Lower lobe of right lung (tissue), 2 donors: ENCODE measurements around the gene TRIM14. TPM values are rescaled to one million over a fixed set of nuclear protein-coding genes. Genes with fewer than 3 reads are reported as not detected.

Experiments used
- ATAC-seq, 2 donors: fragments of 200-7000 bp; cut with Tn5 transposase; one replicate each; pipeline ENCODE4 v1.9.1; 2020 to 2022; ENCODE audit warnings: mild to moderate bottlenecking in 2 of 2, moderate library complexity in 2 of 2
- DNase-seq: peaks from one replicate; pipeline ENCODE4 v3.0.0-alpha.2; 2020
- H3K27ac ChIP-seq: fragments of 200-600 bp; one replicate; pipeline ENCODE4 v1.8.0; 2022
- H3K27me3 ChIP-seq: fragments of 200-600 bp; one replicate; pipeline ENCODE4 v1.8.0; 2022; ENCODE audit warnings: low read depth
- H3K36me3 ChIP-seq: fragments of 200-600 bp; one replicate; pipeline ENCODE4 v1.8.0; 2022; ENCODE audit warnings: mild to moderate bottlenecking
- H3K4me1 ChIP-seq: fragments of 200-600 bp; one replicate; pipeline ENCODE4 v1.8.0; 2022
- H3K4me3 ChIP-seq: fragments of 200-600 bp; one replicate; pipeline ENCODE4 v1.8.0; 2022; ENCODE audit warnings: mild to moderate bottlenecking
- H3K9me3 ChIP-seq: fragments of 200-600 bp; one replicate; pipeline ENCODE4 v1.8.0; 2022
- intact Hi-C: fragments of 100-400 bp; cut with DNase I; formaldehyde crosslinking; loops from one replicate; pipeline ENCODE4 v1.11.0; 2022
- total RNA-seq: library from RNA; stranded (reverse); fragmentation: NEBNext Ultra II Directional; extraction: Animal tissue kit (Norgen Biotek cat#: 25700); gene quantifications from one replicate; pipeline ENCODE4 v1.2.1, GENCODE V29; 2021
- TF ChIP-seq, protein P1 (sequence below): fragments of 200-600 bp; IDR thresholded peaks from one replicate; pipeline ENCODE4 v1.8.0; 2022; ENCODE audit warnings: antibody characterized with exemption, mild to moderate bottlenecking
- donor health status: DM: no; HTN: yes; CAD: no; lungs with severe emphysema.

TRIM14 gene
- total RNA-seq, 1 donor from 2014 or later: 82.5 TPM

DNA sequence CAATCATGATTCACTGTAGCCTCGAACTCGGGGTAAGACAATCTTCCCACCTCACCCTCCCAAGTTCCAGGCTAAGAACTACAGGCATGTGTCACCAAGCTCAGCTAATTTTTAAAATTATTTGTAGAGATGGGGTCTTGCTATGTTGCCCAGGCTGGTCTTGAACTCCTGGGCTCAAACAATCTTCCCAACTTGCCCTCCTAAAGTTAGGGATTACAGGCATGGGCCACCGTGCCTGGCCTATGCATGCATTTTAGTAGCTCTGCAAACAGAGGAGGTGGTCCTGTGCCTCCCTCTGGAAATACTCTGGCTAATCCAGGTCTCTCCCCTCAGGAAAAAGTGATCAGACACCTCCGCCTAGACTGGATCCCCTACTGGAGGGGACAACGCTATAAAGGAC, 21.5 kb upstream of the TRIM14 start:
- Histone ChIP-seq H3K36me3 (no peaks in the 10 kb centered on the region), H3K4me3 (no peak overlapping the region), H3K27ac (no peak overlapping the region), H3K27me3 (no peaks in the 10 kb centered on the region), H3K4me1 (peaks cover 24% of the 10 kb centered on the region), H3K9me3 (no peaks in the 10 kb centered on the region)
- TF ChIP-seq, protein P1, sequence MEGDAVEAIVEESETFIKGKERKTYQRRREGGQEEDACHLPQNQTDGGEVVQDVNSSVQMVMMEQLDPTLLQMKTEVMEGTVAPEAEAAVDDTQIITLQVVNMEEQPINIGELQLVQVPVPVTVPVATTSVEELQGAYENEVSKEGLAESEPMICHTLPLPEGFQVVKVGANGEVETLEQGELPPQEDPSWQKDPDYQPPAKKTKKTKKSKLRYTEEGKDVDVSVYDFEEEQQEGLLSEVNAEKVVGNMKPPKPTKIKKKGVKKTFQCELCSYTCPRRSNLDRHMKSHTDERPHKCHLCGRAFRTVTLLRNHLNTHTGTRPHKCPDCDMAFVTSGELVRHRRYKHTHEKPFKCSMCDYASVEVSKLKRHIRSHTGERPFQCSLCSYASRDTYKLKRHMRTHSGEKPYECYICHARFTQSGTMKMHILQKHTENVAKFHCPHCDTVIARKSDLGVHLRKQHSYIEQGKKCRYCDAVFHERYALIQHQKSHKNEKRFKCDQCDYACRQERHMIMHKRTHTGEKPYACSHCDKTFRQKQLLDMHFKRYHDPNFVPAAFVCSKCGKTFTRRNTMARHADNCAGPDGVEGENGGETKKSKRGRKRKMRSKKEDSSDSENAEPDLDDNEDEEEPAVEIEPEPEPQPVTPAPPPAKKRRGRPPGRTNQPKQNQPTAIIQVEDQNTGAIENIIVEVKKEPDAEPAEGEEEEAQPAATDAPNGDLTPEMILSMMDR: no peak
- intact Hi-C loops: no loop called here
- DNase-seq: no peak
- ATAC-seq: no peak

DNA sequence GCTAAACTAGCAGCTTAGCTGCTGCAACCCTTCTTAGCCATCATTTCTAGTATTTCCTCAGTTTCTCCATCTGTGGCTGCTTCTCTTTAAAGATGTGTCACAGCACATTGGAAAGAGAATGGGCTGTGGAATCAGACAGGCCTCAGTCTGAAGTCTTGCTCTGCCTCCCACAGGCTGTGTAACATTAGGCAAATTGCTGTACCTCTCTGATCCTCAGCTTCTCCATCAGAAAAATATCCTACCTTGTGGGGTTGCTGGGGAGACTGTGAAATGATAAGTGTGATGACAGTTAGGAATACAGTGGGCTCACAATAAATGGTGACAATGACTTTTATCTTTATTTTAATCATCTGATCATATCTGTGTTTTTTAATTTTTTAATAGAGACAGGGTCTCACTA, 17.5 kb upstream of the TRIM14 start:
- TF ChIP-seq, protein P1: no peak
- no peak overlapping the region for H3K27ac ChIP-seq
- intact Hi-C loops: no loop called here
- no peaks in the 10 kb centered on the region for H3K4me1 ChIP-seq
- DNase-seq: no peak
- H3K27me3 ChIP-seq: no peaks in the 10 kb centered on the region
- no peaks in the 10 kb centered on the region for H3K9me3 ChIP-seq
- no peak for ATAC-seq
- no peak overlapping the region for H3K4me3 ChIP-seq
- peaks cover 25% of the 10 kb centered on the region for H3K36me3 ChIP-seq

DNA sequence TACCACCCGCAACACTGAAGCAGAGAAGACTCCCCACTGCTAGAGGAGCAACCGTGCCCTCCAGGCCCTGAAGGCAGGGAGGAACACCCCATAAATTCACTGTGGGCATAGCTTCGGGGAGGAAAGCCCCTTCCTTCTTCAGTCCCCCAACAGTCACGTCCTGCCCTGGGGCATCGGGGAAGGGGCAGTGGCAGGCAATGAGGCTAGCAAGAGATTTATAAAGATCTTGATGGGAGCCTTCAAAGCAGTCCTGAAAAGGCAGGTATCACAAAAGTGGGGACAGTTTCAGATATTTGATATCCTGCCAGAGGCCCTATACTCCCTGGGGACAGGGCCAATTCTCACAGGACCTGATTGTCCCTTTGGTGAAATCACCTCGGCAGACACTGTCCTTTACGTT, 16.9 kb upstream of the TRIM14 start:
- no peak overlapping the region for H3K27ac ChIP-seq

DNA sequence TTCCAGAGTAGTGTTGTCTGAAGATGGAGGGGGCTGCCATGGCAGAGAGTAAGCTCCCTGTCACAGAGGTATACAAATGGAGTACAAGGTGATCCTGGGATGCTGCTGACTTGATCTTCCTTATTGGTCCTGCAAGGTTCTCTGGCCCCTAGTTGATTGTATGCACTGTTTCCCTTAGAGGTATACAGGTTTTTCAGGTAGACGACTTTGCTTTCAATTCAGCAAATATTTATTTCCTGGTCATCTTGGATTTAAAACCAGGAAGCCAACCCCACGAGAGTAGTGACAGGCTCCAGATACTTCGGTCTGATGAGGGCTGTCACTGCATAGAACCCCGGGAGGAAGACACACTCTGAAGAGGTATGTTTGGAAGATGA, 16.5 kb upstream of the TRIM14 start:
- TF ChIP-seq, protein P1: no peak
- ATAC-seq: no peak

More for the DNA sequence above, 16.9 kb upstream of the TRIM14 start:
- H3K4me3 ChIP-seq: no peak overlapping the region
- intact Hi-C loops: no loop called here
- TF ChIP-seq, protein P1: no peak
- H3K27me3 ChIP-seq: no peaks in the 10 kb centered on the region
- DNase-seq: no peak
- H3K4me1 ChIP-seq: no peaks in the 10 kb centered on the region
- H3K9me3 ChIP-seq: no peaks in the 10 kb centered on the region
- H3K36me3 ChIP-seq: peaks cover 25% of the 10 kb centered on the region
- ATAC-seq: no peak

DNA sequence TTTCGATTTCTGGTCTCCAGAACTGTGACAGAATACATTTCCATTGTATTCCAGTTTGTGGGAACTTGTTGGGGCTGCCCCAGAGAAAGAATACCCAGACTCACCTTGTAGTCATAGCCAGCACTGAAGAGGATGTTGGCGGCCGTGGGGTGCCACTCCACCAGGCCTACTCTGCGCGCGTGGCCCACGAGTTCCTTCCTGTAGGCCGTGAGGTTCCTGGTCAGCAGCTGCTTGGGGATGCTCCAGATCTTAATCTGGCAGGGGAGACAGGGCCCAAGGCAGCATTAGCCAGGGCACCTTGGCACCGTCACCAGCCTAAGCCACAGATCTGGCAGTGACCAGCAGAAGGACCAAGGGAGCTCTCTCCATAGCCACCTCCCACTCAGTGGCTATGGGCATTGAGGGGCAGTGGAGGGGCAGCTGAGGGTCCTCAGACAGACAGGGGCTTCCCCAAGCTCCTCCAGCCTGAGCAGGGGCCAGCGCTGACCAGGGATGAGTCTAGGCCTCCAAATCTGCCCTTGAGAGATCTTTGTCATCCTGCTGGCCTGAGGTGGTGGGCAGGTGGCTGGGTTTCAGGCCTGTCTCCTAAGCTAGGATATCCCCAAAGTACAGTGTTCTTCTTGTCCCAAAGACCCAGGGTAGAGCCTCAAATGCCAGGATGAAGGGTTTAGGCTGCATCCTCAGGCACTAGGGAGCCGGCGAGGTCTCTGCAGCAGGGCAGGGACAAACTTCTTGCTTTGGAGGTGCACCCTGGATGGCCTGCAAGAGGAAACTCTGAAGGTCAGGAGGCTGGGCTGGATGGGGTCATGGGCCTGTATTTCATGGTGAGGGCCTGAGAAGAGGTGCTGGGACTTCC, 15.9 kb upstream of the TRIM14 start:
- TF ChIP-seq, protein P1: no peak
- DNase-seq: no peak
- Histone ChIP-seq H3K27me3 (no peaks in the 10 kb centered on the region), H3K36me3 (peaks cover 25% of the 10 kb centered on the region), H3K4me3 (no peak overlapping the region), H3K9me3 (no peaks in the 10 kb centered on the region), H3K4me1 (peaks cover under 1% of the 10 kb centered on the region), H3K27ac (no peak overlapping the region)
- ATAC-seq: no peak
- intact Hi-C loops: no loop called here

More for the DNA sequence above, 16.5 kb upstream of the TRIM14 start:
- Histone ChIP-seq H3K4me1 (no peaks in the 10 kb centered on the region), H3K27me3 (no peaks in the 10 kb centered on the region), H3K27ac (no peak overlapping the region), H3K4me3 (no peak overlapping the region), H3K9me3 (no peaks in the 10 kb centered on the region), H3K36me3 (peaks cover 25% of the 10 kb centered on the region)
- intact Hi-C loops: no loop called here
- no peak for DNase-seq
